Measurements from ENCODE around the gene LKAAEAR1. TPM values are rescaled to one million over a fixed set of nuclear protein-coding genes. Genes with fewer than 3 reads are reported as not detected.

The LKAAEAR1 gene
- polyA plus RNA-seq, 1 donor (not counting 4 experiments of a cell fraction or from before 2014, with no cell fraction given) = not detected

- H3K79me2 ChIP-seq (ENCODE audit: control insufficient read depth, insufficient read depth, low read length) = no peaks in the 10 kb centered on the region
- H4K20me1 ChIP-seq (ENCODE audit: control insufficient read depth, extremely low read depth, insufficient read depth, low read length) = peaks cover 2% of the 10 kb centered on the region
- dilution Hi-C loops (cut with MboI; ENCODE audit: extremely low pct_ligation_motif_present, low sequenced_read_pairs) = no loop called here
- H3K9ac ChIP-seq (ENCODE audit: control insufficient read depth, extremely low read depth, insufficient read depth, low read length) = no peak overlapping the region
- H3K9me3 ChIP-seq (ENCODE audit: control insufficient read depth, low read depth, low read length) = no peaks in the 10 kb centered on the region
- TF ChIP-seq CTCF (optimal IDR thresholded peaks at IDR 0.05 in 1 of 3, IDR thresholded peaks at IDR 0.05 in 1 of 3, conservative IDR thresholded peaks at IDR 0.05 in 1 of 3; ENCODE audit: extremely low read depth in 1 of 3, insufficient read depth in 2 of 3, low read length in 3 of 3) = no peak
- no peak for TF ChIP-seq EZH2 (IDR thresholded peaks at IDR 0.05; ENCODE audit: low read length)
- H3K4me3 ChIP-seq (ENCODE audit: control insufficient read depth in 2 of 3, extremely low read depth in 1 of 3, insufficient read depth in 2 of 3, low read depth in 1 of 3, low read length in 3 of 3) = no peak overlapping the region
- H3K27ac ChIP-seq (ENCODE audit: control insufficient read depth, insufficient read depth, low read length) = no peak overlapping the region
- H2AFZ ChIP-seq (ENCODE audit: control insufficient read depth, low read length) = no peak overlapping the region
- FAIRE-seq (no peak), DNase-seq (ENCODE audit: low read depth, low spot score) (no peak)
- no peak overlapping the region for H3K4me2 ChIP-seq (ENCODE audit: control insufficient read depth, extremely low read depth, insufficient read depth, low read depth, low read length)
- H3K9me1 ChIP-seq (ENCODE audit: control insufficient read depth, extremely low read depth, insufficient read depth, low read length) = no peaks in the 10 kb centered on the region
- no peaks in the 10 kb centered on the region for H3K36me3 ChIP-seq (ENCODE audit: control insufficient read depth in 2 of 2, extremely low read depth in 1 of 2, insufficient read depth in 2 of 2, low read length in 2 of 2)
- no peaks in the 10 kb centered on the region for H3K27me3 ChIP-seq (ENCODE audit: control insufficient read depth, extremely low read depth, insufficient read depth, low read length)
- H3K4me1 ChIP-seq (ENCODE audit: control insufficient read depth, extremely low read depth, insufficient read depth, low read length) = peaks cover 28% of the 10 kb centered on the region
Observed at GRCh38 chr20:64055893-64056638, 28.1 kb downstream of the LKAAEAR1 start.

- peaks cover 2% of the 10 kb centered on the region for H4K20me1 ChIP-seq (ENCODE audit: control insufficient read depth, extremely low read depth, insufficient read depth, low read length)
- no peak for FAIRE-seq
- H3K9me1 ChIP-seq (ENCODE audit: control insufficient read depth, extremely low read depth, insufficient read depth, low read length) = no peaks in the 10 kb centered on the region
- no peak for DNase-seq (ENCODE audit: low read depth, low spot score)
- H3K27ac ChIP-seq (ENCODE audit: control insufficient read depth, insufficient read depth, low read length) = no peak overlapping the region
- TF ChIP-seq CTCF (optimal IDR thresholded peaks at IDR 0.05 in 1 of 3, IDR thresholded peaks at IDR 0.05 in 1 of 3, conservative IDR thresholded peaks at IDR 0.05 in 1 of 3; ENCODE audit: extremely low read depth in 1 of 3, insufficient read depth in 2 of 3, low read length in 3 of 3) (no peak), EZH2 (IDR thresholded peaks at IDR 0.05; ENCODE audit: low read length) (no peak)
- H3K4me1 ChIP-seq (ENCODE audit: control insufficient read depth, extremely low read depth, insufficient read depth, low read length) = peaks cover 28% of the 10 kb centered on the region
- H3K9me3 ChIP-seq (ENCODE audit: control insufficient read depth, low read depth, low read length) = no peaks in the 10 kb centered on the region
- H2AFZ ChIP-seq (ENCODE audit: control insufficient read depth, low read length) = no peak overlapping the region
- no peak overlapping the region for H3K4me3 ChIP-seq (ENCODE audit: control insufficient read depth in 2 of 3, extremely low read depth in 1 of 3, insufficient read depth in 2 of 3, low read depth in 1 of 3, low read length in 3 of 3)
- H3K27me3 ChIP-seq (ENCODE audit: control insufficient read depth, extremely low read depth, insufficient read depth, low read length) = peaks cover 4% of the 10 kb centered on the region
- no peaks in the 10 kb centered on the region for H3K79me2 ChIP-seq (ENCODE audit: control insufficient read depth, insufficient read depth, low read length)
- H3K36me3 ChIP-seq (ENCODE audit: control insufficient read depth in 2 of 2, extremely low read depth in 1 of 2, insufficient read depth in 2 of 2, low read length in 2 of 2) = no peaks in the 10 kb centered on the region
- H3K4me2 ChIP-seq (ENCODE audit: control insufficient read depth, extremely low read depth, insufficient read depth, low read depth, low read length) = no peak overlapping the region
- dilution Hi-C loops (cut with MboI; ENCODE audit: extremely low pct_ligation_motif_present, low sequenced_read_pairs) = no loop called here
- no peak overlapping the region for H3K9ac ChIP-seq (ENCODE audit: control insufficient read depth, extremely low read depth, insufficient read depth, low read length)
Observed at GRCh38 chr20:64055396-64055892, 28.8 kb downstream of the LKAAEAR1 start.
